Neural progenitor cell (in vitro differentiated cells): ENCODE data around the gene ILDR2.

ENCODE experiments used
- CTCF ChIP-seq: fragments of 200-600 bp; sonication (generic); IDR thresholded peaks from 2 replicates; pipeline ENCODE4 v1.5.1; 2017; ENCODE audit warnings: antibody characterized with exemption, mild to moderate bottlenecking
- EZH2 ChIP-seq: fragments of 200-600 bp; sonication (generic); IDR thresholded peaks from 2 replicates; pipeline ENCODE4 v1.6.1; 2017; ENCODE audit warnings: antibody characterized with exemption, mild to moderate bottlenecking, moderate library complexity
- EZH2phosphoT487 ChIP-seq: fragments of 200-600 bp; sonication (generic); IDR thresholded peaks from 2 replicates; pipeline ENCODE4 v1.6.1; 2017; ENCODE audit warnings: antibody characterized with exemption

- no peak for TF ChIP-seq EZH2
- no peak for TF ChIP-seq CTCF
- no peak for TF ChIP-seq EZH2phosphoT487
These were observed 5.0 kb upstream of the ILDR2 start for GRCh38 chr1:166980383-166980782.
